HepG2 (cell line): ENCODE measurements around the gene DDX24. TPM values are rescaled to one million over a fixed set of nuclear protein-coding genes. Genes with fewer than 3 reads are reported as not detected.

Source experiments
- AGO1 ChIP-seq: fragments of 200-400 bp; formaldehyde crosslinking; IDR thresholded peaks from 2 replicates; pipeline ENCODE4 v1.6.1; 2017; ENCODE audit warnings: mild to moderate bottlenecking, low read depth, low read length, moderate library complexity; ENCODE audit not compliant: poor library complexity, severe bottlenecking
- ESRRA ChIP-seq: sonication (generic); formaldehyde crosslinking; IDR thresholded peaks from 2 replicates; pipeline ENCODE4 v1.5.1; 2020; ENCODE audit warnings: mild to moderate bottlenecking, low read depth, missing genetic modification reagents
- MBNL3 ChIP-seq: fragments of 250-450 bp; sonication (Bioruptor Pico); conservative IDR thresholded peaks from 2 replicates; pipeline ENCODE4 v1.8.0; 2022; ENCODE audit warnings: mild to moderate bottlenecking, inconsistent platforms
- MXD4 ChIP-seq: IDR thresholded peaks from 2 replicates; pipeline ENCODE4 v1.6.1; 2016; ENCODE audit warnings: mild to moderate bottlenecking, missing biosample characterization, missing genetic modification reagents
- NR2F1 ChIP-seq, 2 experiments: fragments of 450-650 bp in 1 of 2; formaldehyde crosslinking in 1 of 2; IDR thresholded peaks; 2 replicates each; pipeline versions ENCODE4 v1.5.0 to v1.6.1; 2016 to 2020; ENCODE audit warnings: mild to moderate bottlenecking in 1 of 2, missing compliant biosample characterization in 1 of 2, missing genetic modification reagents in 1 of 2, moderate library complexity in 1 of 2
- PAX8 ChIP-seq: sonication (generic); formaldehyde crosslinking; IDR thresholded peaks from 2 replicates; pipeline ENCODE4 v1.8.0; 2022; ENCODE audit warnings: mild to moderate bottlenecking, missing genetic modification reagents, borderline replicate concordance
- XRCC5 ChIP-seq: fragments of 200-400 bp; formaldehyde crosslinking; optimal IDR thresholded peaks from 2 replicates; pipeline ENCODE3; 2017; ENCODE audit warnings: mild to moderate bottlenecking, low read length
- ZNF34 ChIP-seq: sonication (generic); formaldehyde crosslinking; IDR thresholded peaks from 2 replicates; pipeline ENCODE4 v1.4.0; 2020; ENCODE audit warnings: mild to moderate bottlenecking, missing genetic modification reagents, borderline replicate concordance
- ZNF484 ChIP-seq: sonication (generic); formaldehyde crosslinking; IDR thresholded peaks from 2 replicates; pipeline ENCODE4 v1.5.1; 2020; ENCODE audit warnings: mild to moderate bottlenecking, low read depth, missing genetic modification reagents, borderline replicate concordance
- ZNF766 ChIP-seq: sonication (generic); formaldehyde crosslinking; IDR thresholded peaks from 2 replicates; pipeline ENCODE4 v1.5.0; 2020; ENCODE audit warnings: missing genetic modification reagents, borderline replicate concordance
- ZSCAN30 ChIP-seq: sonication (generic); formaldehyde crosslinking; IDR thresholded peaks from 2 replicates; pipeline ENCODE4 v1.5.0; 2020; ENCODE audit warnings: mild to moderate bottlenecking, missing genetic modification reagents
- polyA plus RNA-seq, 8 experiments: library from polyadenylated mRNA; depleted of rRNA in 3 of 8; stranded (reverse) in 7 of 8; unstranded in 1 of 8; fragments of >200 nt; fragmentation: Illumina TruSeq in 4 of 8; extraction: Trizol in 4 of 8; gene quantifications; 2 replicates each; pipeline versions ENCODE4 v1.2.1 to v1.2.3, GENCODE V29; 2011 to 2016; ENCODE audit warnings: low read depth in 4 of 8, missing spikeins in 1 of 8, mixed read lengths in 1 of 8; ENCODE audit not compliant: insufficient read depth in 1 of 8
- total RNA-seq, 5 experiments: library from RNA; depleted of rRNA; stranded (reverse); fragments of >200 nt; fragmentation: Illumina TruSeq; extraction: Trizol; gene quantifications; 2 replicates each; pipeline ENCODE4 v1.2.3, GENCODE V29; 2016; ENCODE audit warnings: low read depth in 1 of 5
- TF ChIP-seq, protein P1 (sequence below): sonication (generic); formaldehyde crosslinking; IDR thresholded peaks from 2 replicates; pipeline ENCODE4 v1.5.0; 2020; ENCODE audit warnings: mild to moderate bottlenecking, missing genetic modification reagents
- TF ChIP-seq, protein P2 (sequence below): IDR thresholded peaks from 2 replicates; pipeline ENCODE4 v1.6.1; 2016; ENCODE audit warnings: missing compliant biosample characterization, missing genetic modification reagents, borderline replicate concordance
- TF ChIP-seq, protein P3 (sequence below): sonication (generic); formaldehyde crosslinking; conservative IDR thresholded peaks from 2 replicates; pipeline ENCODE4 v1.4.0; 2020; ENCODE audit warnings: missing genetic modification reagents
- TF ChIP-seq, protein P4 (sequence below): sonication (generic); formaldehyde crosslinking; IDR thresholded peaks from 2 replicates; pipeline ENCODE4 v1.4.0; 2020; ENCODE audit warnings: mild to moderate bottlenecking, missing genetic modification reagents

DDX24 gene
- total and polyA plus RNA-seq, 2 of the 13 experiments (the other 11 are each of a cell fraction or from before 2014, with no cell fraction given): 67.3 to 149 TPM

DNA sequence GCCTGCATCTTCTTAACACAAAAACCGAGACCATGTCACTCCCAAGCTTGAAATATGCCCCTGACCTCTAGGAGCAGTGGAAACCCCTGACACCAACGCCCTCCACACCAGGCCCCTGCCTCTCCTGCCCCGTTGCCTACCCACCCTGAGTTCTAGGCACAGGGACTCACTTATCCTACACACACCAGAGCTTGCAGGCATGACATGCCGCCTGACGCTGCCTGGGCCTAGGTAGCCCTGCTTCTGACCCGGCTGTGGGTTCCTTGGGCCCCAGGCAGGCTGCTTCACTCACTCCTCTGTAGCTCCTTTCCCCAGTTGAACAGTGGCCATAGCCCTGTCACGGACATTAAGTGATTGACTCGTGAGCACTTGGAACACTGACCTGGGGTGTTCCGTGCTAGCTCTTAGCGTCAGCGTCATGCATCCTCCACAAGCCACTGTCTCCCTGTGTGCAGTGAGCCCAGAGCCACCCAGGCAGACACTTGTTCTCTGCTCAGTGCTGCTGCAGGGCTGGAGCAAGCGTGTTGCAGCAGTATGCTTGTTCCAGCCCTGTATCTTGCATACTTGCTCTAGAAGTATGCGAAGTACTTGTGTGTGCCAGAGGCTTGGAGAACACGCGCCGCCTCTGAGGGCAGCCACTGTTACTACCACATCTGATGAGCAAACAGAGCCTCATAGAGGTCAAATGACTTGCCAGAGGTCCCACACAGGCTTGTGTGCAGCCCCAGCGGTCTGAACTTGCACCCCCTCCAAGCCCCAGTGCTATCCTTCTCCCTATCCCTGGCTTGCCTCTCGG lies 39.3 kb downstream of the DDX24 start (continued):
- TF ChIP-seq MXD4 (CRISPR knock-in tag) (no peak), XRCC5 (peak; percentile 18), ZNF484 (CRISPR knock-in tag) (no peak), PAX8 (CRISPR knock-in tag) (no peak), NR2F1 (CRISPR knock-in tag; IDR thresholded peaks at IDR 0.05) (no peak), MBNL3 (no peak), ESRRA (CRISPR knock-in tag) (0 out of 2 replicates have a peak, but pooled peaks have one; percentile 30), ZNF34 (no peak), ZNF766 (no peak), AGO1 (no peak), ZSCAN30 (no peak)
- TF ChIP-seq, protein P1, sequence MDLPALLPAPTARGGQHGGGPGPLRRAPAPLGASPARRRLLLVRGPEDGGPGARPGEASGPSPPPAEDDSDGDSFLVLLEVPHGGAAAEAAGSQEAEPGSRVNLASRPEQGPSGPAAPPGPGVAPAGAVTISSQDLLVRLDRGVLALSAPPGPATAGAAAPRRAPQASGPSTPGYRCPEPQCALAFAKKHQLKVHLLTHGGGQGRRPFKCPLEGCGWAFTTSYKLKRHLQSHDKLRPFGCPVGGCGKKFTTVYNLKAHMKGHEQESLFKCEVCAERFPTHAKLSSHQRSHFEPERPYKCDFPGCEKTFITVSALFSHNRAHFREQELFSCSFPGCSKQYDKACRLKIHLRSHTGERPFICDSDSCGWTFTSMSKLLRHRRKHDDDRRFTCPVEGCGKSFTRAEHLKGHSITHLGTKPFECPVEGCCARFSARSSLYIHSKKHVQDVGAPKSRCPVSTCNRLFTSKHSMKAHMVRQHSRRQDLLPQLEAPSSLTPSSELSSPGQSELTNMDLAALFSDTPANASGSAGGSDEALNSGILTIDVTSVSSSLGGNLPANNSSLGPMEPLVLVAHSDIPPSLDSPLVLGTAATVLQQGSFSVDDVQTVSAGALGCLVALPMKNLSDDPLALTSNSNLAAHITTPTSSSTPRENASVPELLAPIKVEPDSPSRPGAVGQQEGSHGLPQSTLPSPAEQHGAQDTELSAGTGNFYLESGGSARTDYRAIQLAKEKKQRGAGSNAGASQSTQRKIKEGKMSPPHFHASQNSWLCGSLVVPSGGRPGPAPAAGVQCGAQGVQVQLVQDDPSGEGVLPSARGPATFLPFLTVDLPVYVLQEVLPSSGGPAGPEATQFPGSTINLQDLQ (CRISPR knock-in tag): no peak
- TF ChIP-seq, protein P2, sequence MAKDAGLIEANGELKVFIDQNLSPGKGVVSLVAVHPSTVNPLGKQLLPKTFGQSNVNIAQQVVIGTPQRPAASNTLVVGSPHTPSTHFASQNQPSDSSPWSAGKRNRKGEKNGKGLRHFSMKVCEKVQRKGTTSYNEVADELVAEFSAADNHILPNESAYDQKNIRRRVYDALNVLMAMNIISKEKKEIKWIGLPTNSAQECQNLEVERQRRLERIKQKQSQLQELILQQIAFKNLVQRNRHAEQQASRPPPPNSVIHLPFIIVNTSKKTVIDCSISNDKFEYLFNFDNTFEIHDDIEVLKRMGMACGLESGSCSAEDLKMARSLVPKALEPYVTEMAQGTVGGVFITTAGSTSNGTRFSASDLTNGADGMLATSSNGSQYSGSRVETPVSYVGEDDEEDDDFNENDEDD (CRISPR knock-in tag): no peak
- TF ChIP-seq, protein P3, sequence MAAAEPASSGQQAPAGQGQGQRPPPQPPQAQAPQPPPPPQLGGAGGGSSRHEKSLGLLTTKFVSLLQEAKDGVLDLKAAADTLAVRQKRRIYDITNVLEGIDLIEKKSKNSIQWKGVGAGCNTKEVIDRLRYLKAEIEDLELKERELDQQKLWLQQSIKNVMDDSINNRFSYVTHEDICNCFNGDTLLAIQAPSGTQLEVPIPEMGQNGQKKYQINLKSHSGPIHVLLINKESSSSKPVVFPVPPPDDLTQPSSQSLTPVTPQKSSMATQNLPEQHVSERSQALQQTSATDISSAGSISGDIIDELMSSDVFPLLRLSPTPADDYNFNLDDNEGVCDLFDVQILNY: no peak
- TF ChIP-seq, protein P4, sequence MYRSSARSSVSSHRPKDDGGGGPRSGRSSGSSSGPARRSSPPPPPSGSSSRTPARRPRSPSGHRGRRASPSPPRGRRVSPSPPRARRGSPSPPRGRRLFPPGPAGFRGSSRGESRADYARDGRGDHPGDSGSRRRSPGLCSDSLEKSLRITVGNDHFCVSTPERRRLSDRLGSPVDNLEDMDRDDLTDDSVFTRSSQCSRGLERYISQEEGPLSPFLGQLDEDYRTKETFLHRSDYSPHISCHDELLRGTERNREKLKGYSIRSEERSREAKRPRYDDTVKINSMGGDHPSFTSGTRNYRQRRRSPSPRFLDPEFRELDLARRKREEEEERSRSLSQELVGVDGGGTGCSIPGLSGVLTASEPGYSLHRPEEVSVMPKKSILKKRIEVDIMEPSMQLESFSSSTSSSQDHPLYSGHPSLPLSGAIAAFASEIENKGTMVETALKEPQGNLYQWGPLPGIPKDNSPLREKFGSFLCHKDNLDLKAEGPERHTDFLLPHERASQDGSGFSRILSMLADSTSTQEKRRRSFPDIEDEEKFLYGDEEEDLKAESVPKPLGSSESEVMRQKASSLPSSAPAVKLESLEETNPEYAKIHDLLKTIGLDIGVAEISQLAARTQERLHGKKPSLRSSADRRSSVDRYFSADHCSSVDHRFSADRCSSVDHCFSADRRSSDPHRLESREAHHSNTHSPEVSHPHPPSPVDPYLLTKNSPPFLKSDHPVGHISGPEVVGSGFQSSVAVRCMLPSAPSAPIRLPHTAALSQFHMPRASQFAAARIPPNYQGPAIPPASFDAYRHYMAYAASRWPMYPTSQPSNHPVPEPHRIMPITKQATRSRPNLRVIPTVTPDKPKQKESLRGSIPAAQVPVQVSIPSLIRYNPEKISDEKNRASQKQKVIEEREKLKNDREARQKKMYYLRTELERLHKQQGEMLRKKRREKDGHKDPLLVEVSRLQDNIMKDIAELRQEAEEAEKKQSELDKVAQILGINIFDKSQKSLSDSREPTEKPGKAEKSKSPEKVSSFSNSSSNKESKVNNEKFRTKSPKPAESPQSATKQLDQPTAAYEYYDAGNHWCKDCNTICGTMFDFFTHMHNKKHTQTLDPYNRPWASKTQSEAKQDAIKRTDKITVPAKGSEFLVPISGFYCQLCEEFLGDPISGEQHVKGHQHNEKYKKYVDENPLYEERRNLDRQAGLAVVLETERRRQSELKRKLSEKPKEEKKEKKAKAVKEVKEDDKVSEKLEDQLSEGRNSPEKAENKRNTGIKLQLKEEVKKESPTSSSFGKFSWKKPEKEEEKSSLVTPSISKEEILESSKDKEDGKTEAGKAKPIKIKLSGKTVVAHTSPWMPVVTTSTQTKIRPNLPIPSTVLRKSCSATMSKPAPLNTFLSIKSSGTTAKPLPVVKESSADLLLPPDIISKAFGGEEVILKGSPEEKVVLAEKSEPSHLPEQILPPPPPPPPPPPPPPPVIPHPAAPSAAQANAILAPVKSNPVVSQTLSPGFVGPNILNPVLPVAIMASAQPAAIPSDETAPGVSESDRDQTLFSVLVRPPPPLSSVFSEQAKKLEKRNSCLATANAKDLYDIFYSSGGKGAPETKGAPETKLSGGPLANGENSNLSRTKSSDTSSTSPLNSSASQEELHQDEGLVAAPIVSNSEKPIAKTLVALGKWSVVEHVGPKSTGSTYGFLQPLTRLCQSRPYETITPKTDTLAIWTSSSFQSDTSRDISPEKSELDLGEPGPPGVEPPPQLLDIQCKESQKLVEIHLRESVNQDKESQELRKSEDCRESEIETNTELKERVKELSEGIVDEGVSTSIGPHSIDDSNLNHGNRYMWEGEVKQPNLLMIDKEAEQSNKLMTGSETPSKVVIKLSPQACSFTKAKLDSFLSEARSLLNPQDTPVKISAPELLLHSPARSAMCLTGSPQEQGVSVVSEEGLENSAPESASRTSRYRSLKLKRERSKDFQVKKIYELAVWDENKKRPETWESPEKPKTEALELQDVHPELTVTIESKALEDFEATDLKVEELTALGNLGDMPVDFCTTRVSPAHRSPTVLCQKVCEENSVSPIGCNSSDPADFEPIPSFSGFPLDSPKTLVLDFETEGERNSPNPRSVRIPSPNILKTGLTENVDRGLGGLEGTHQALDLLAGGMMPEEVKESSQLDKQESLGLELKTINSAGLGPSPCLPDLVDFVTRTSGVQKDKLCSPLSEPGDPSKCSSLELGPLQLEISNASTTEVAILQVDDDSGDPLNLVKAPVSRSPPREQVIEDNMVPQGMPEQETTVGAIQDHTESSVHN (CRISPR knock-in tag): 0 out of 2 replicates have a peak, but pooled peaks have one; percentile 21
